Gastroesophageal sphincter (tissue), 3 donors: ENCODE measurements around the gene LLGL2.

Source experiments
- CTCF ChIP-seq, 4 experiments: fragments of 200-600 bp in 2 of 4; fragments of 450-650 bp in 2 of 4; sonication (generic) in 1 of 4; IDR thresholded peaks; one replicate each; pipeline ENCODE4 v1.5.1; 2017 to 2019; ENCODE audit warnings: antibody characterized with exemption in 4 of 4, mild to moderate bottlenecking in 2 of 4, moderate library complexity in 2 of 4
- EP300 ChIP-seq: sonication (generic); formaldehyde crosslinking; IDR thresholded peaks from one replicate; pipeline ENCODE4 v1.6.1; 2017; ENCODE audit warnings: antibody characterized with exemption, mild to moderate bottlenecking
- POLR2A ChIP-seq, 2 donors: fragments of 450-650 bp; IDR thresholded peaks; one replicate each; pipeline ENCODE4 v1.6.1; 2017; ENCODE audit warnings: antibody characterized with exemption in 2 of 2, mild to moderate bottlenecking in 2 of 2, moderate library complexity in 1 of 2
- POLR2AphosphoS5 ChIP-seq: sonication (generic); formaldehyde crosslinking; IDR thresholded peaks from one replicate; pipeline ENCODE4 v1.6.1; 2017; ENCODE audit warnings: antibody characterized with exemption

- TF ChIP-seq POLR2A (IDR thresholded peaks at IDR 0.05) (no peak), CTCF (IDR thresholded peaks at IDR 0.05) (no peak), POLR2AphosphoS5 (no peak), EP300 (no peak)
These were observed 78.7 kb downstream of the LLGL2 start for GRCh38 chr17:75604034-75604695.
